HepG2 (cell line): ENCODE data around the gene FIS1. TPM values are rescaled to one million over a fixed set of nuclear protein-coding genes. Genes with fewer than 3 reads are reported as not detected.
A peak's percentile ranks its signal among the peaks of the same experiment; 100 is the strongest.

Source experiments
- ATAC-seq: fragments of 200-7000 bp; cut with Tn5 transposase; 3 replicates; pipeline ENCODE4 v1.9.1; 2020; ENCODE audit warnings: mild to moderate bottlenecking, moderate library complexity
- BruUV-seq: library from RNA; stranded (reverse); fragments of 400-500 nt; replicated peaks from 2 replicates; lab custom pipeline; 2021; lab: Mats Ljungman, UMichigan
- CTCF ChIA-PET: fragments of 300-600 bp; formaldehyde crosslinking; extraction: SDS; loops from one replicate; lab custom pipeline; 2021; ENCODE audit warnings: low total read pairs, inconsistent platforms, low intra/inter-chr PET ratio; lab: Yijun Ruan, JAX
- POLR2A ChIA-PET: fragments of 350-600 bp; sonication (Branson Sonifier 250); formaldehyde crosslinking; loops from one replicate; lab custom pipeline; 2020; ENCODE audit warnings: antibody characterized with exemption, inconsistent platforms; lab: Yijun Ruan, JAX
- DNase-seq: peaks from one replicate; pipeline ENCODE4 v3.0.0-alpha.2; 2015; ENCODE audit warnings: low spot score
- FAIRE-seq: peaks from 3 replicates; lab custom pipeline; 2011; peaks lifted over from hg19 to GRCh38; lab: Jason Lieb, UNC
- H2AFZ ChIP-seq: one replicate; pipeline ENCODE4 v1.6.1; 2011; ENCODE audit warnings: low read length, inconsistent platforms
- H3K27ac ChIP-seq: fragments of 300-600 bp; 3 replicates; pipeline ENCODE4 v1.8.0; 2011; ENCODE audit warnings: mixed run types, mild to moderate bottlenecking, mixed read lengths, low read length, inconsistent platforms; ENCODE audit not compliant: insufficient read depth; ENCODE audit errors: extremely low read length
- H3K27me3 ChIP-seq, 2 experiments: fragments of 200-600 bp in 1 of 2; 2 replicates in 1 of 2; 3 replicates in 1 of 2; pipeline versions ENCODE4 v1.6.0 to v1.8.0; 2011; ENCODE audit warnings: low read length in 2 of 2, mild to moderate bottlenecking in 2 of 2, moderate library complexity in 2 of 2, inconsistent platforms in 1 of 2; ENCODE audit not compliant: insufficient read depth in 2 of 2, control insufficient read depth in 1 of 2
- H3K36me3 ChIP-seq, 2 experiments: fragments of 200-600 bp in 1 of 2; replicated peaks in 1 of 2; 2 replicates in 1 of 2; 3 replicates in 1 of 2; pipeline versions ENCODE4 v1.5.1 to v1.8.0; 2011; ENCODE audit warnings: low read length in 2 of 2, inconsistent platforms in 1 of 2; ENCODE audit not compliant: insufficient read depth in 2 of 2, control insufficient read depth in 1 of 2
- H3K4me1 ChIP-seq: 2 replicates; pipeline ENCODE4 v1.5.1; 2012; ENCODE audit warnings: low read length, inconsistent platforms; ENCODE audit not compliant: insufficient read depth
- H3K4me2 ChIP-seq: 2 replicates; pipeline ENCODE4 v1.6.0; 2011; ENCODE audit warnings: low read depth, low read length, inconsistent platforms
- H3K4me3 ChIP-seq, 3 experiments: fragments of 200-600 bp in 1 of 3; sonication (generic), shearing (Covaris generic) in 1 of 3; replicated peaks in 1 of 3; 2 replicates each; pipeline ENCODE4 v1.5.1; 2011 to 2016; ENCODE audit warnings: low read length in 3 of 3, inconsistent platforms in 2 of 3, low read depth in 2 of 3, mild to moderate bottlenecking in 2 of 3, control low read depth in 1 of 3, mixed read lengths in 1 of 3; ENCODE audit not compliant: insufficient read depth in 1 of 3
- H3K79me2 ChIP-seq: one replicate; pipeline ENCODE4 v1.6.1; 2011; ENCODE audit warnings: low read length, inconsistent platforms; ENCODE audit not compliant: insufficient read depth
- H3K9ac ChIP-seq: 2 replicates; pipeline ENCODE4 v1.6.0; 2011; ENCODE audit warnings: mild to moderate bottlenecking, low read depth, low read length, inconsistent platforms; ENCODE audit not compliant: insufficient read depth
- H3K9me3 ChIP-seq: 2 replicates; pipeline ENCODE4 v1.5.1; 2012; ENCODE audit warnings: mild to moderate bottlenecking, low read length
- H4K20me1 ChIP-seq: 2 replicates; pipeline ENCODE4 v1.6.0; 2011; ENCODE audit warnings: inconsistent platforms, mild to moderate bottlenecking, low read length, moderate library complexity; ENCODE audit not compliant: insufficient read depth
- AGO1 ChIP-seq: fragments of 200-400 bp; formaldehyde crosslinking; IDR thresholded peaks from 2 replicates; pipeline ENCODE4 v1.6.1; 2017; ENCODE audit warnings: mild to moderate bottlenecking, low read depth, low read length, moderate library complexity; ENCODE audit not compliant: poor library complexity, severe bottlenecking
- AGO2 ChIP-seq: fragments of 200-400 bp; formaldehyde crosslinking; optimal IDR thresholded peaks from 2 replicates; pipeline ENCODE3; 2017; ENCODE audit warnings: mild to moderate bottlenecking, low read depth, low read length, moderate library complexity
- POLR2A ChIP-seq, 2 experiments: IDR thresholded peaks; 2 replicates each; pipeline ENCODE4 v1.6.1; 2011; ENCODE audit warnings: low read depth in 2 of 2, low read length in 2 of 2, mild to moderate bottlenecking in 1 of 2, moderate library complexity in 1 of 2; ENCODE audit not compliant: insufficient read depth in 1 of 2
- RBFOX2 ChIP-seq: fragments of 200-400 bp; formaldehyde crosslinking; IDR thresholded peaks from 2 replicates; pipeline ENCODE4 v1.6.1; 2017; ENCODE audit warnings: low read depth, mild to moderate bottlenecking, low read length
- ZBTB7B ChIP-seq: sonication (generic); formaldehyde crosslinking; IDR thresholded peaks from 2 replicates; pipeline ENCODE4 v1.4.0; 2020; ENCODE audit warnings: missing genetic modification reagents
- ZFP1 ChIP-seq: IDR thresholded peaks from 2 replicates; pipeline ENCODE4 v1.6.1; 2016
- ZNF891 ChIP-seq: sonication (generic); formaldehyde crosslinking; IDR thresholded peaks from 2 replicates; pipeline ENCODE4 v1.5.0; 2020; ENCODE audit warnings: mild to moderate bottlenecking, missing genetic modification reagents
- WGBS: methylation state at CpG from one replicate; pipeline ENCODE4 v1.1.6; 2017; ENCODE audit warnings: low lambda C conversion rate; 5-methylcytosine and 5-hydroxymethylcytosine counted together
- in situ Hi-C: cut with HindIII; loops from 2 replicates; pipeline ENCODE4 v1.10.0; 2017; ENCODE audit warnings: low pct_unique_long_range_greater_than_20kb; ENCODE audit not compliant: extremely low pct_ligation_motif_present
- intact Hi-C: fragments of 100-400 bp; cut with micrococcal nuclease; formaldehyde crosslinking; loops from one replicate; pipeline ENCODE4 v1.10.0; 2022; ENCODE audit not compliant: unreplicated experiment
- polyA plus RNA-seq, 8 experiments: library from polyadenylated mRNA; depleted of rRNA in 3 of 8; stranded (reverse) in 7 of 8; unstranded in 1 of 8; fragments of >200 nt; fragmentation: Illumina TruSeq in 4 of 8; extraction: Trizol in 4 of 8; gene quantifications; 2 replicates each; pipeline versions ENCODE4 v1.2.1 to v1.2.3, GENCODE V29; 2011 to 2016; ENCODE audit warnings: low read depth in 4 of 8, missing spikeins in 1 of 8, mixed read lengths in 1 of 8; ENCODE audit not compliant: insufficient read depth in 1 of 8
- total RNA-seq, 5 experiments: library from RNA; depleted of rRNA; stranded (reverse); fragments of >200 nt; fragmentation: Illumina TruSeq; extraction: Trizol; gene quantifications; 2 replicates each; pipeline ENCODE4 v1.2.3, GENCODE V29; 2016; ENCODE audit warnings: low read depth in 1 of 5
- TF ChIP-seq, protein P1 (sequence below): sonication (generic); formaldehyde crosslinking; IDR thresholded peaks from 2 replicates; pipeline ENCODE4 v1.4.0; 2020; ENCODE audit warnings: missing genetic modification reagents, mild to moderate bottlenecking, borderline replicate concordance
- TF ChIP-seq, protein P2 (sequence below): IDR thresholded peaks from 2 replicates; pipeline ENCODE4 v1.6.1; 2016; ENCODE audit warnings: low read depth, missing genetic modification reagents, missing compliant biosample characterization

FIS1 gene
- total and polyA plus RNA-seq, 2 of the 13 experiments (the other 11 are each of a cell fraction or from before 2014, with no cell fraction given), result 97.5 to 101 TPM

GRCh38 chr7:101206665-101207042 is 38.2 kb downstream of the FIS1 start:
- POLR2A ChIA-PET, result interaction anchor here (0.6 to 11.6 kb wide), 3 partner anchors 9 to 93 kb away, joined by 3 to 202 read pairs (median 6); partner anchors contain the start of genes CLDN15, PLOD3 and ZNHIT1
- H3K36me3 ChIP-seq, result peaks cover 12 to 23% of the 10 kb centered on the region in 2 experiments; a peak in 4 of 5 replicates
- FAIRE-seq, result no peak

DNA sequence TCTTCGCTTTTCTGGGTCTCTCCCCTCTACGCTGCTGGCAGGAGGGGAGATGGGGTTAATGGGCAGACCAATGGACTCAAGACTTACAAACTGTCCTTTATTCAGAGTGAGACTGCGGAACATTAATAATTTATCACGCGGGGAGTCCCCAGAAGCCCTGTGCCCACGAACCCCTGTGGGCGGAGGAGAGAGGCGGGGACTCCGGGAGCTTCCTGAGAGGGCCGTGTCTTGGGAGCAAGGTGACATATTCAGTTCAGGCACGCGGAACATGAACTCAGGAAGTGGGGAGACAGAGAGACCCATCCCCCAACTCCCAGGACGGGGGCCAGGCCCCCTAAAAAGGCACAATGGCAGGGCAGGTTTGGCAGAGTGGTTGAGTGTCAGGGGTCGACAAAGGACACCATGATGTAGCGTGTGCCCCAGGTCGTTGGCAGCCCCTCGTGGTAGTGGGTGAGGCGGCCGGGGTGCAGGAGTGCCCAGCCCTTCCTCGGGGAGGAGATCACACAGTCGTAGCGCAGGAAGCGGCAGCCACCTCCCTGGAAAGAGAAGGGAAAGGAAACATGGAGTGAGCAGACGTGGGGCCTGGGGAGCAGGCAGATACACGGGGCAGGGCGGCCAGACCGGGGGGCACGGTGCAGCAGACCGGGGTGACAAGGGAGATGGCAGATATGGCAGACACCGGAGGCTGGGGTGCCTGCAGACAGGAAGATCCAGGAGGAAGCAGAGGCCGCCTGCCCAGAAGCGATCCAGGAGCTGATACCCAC is 38.8 kb downstream of the FIS1 start:
- ChIA-PET POLR2A (interaction anchor here (0.6 to 11.6 kb wide), 4 partner anchors 9 to 93 kb away, joined by 3 to 202 read pairs (median 5); partner anchors contain the start of genes CLDN15, PLOD3 and ZNHIT1), CTCF (no interaction called here)
- TF ChIP-seq, protein P1, sequence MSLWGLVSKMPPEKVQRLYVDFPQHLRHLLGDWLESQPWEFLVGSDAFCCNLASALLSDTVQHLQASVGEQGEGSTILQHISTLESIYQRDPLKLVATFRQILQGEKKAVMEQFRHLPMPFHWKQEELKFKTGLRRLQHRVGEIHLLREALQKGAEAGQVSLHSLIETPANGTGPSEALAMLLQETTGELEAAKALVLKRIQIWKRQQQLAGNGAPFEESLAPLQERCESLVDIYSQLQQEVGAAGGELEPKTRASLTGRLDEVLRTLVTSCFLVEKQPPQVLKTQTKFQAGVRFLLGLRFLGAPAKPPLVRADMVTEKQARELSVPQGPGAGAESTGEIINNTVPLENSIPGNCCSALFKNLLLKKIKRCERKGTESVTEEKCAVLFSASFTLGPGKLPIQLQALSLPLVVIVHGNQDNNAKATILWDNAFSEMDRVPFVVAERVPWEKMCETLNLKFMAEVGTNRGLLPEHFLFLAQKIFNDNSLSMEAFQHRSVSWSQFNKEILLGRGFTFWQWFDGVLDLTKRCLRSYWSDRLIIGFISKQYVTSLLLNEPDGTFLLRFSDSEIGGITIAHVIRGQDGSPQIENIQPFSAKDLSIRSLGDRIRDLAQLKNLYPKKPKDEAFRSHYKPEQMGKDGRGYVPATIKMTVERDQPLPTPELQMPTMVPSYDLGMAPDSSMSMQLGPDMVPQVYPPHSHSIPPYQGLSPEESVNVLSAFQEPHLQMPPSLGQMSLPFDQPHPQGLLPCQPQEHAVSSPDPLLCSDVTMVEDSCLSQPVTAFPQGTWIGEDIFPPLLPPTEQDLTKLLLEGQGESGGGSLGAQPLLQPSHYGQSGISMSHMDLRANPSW, result no peak
- 0 out of 2 replicates have a peak, but pooled peaks have one; percentile 8 for TF ChIP-seq ZBTB7B (CRISPR knock-in tag)
- TF ChIP-seq, protein P2, sequence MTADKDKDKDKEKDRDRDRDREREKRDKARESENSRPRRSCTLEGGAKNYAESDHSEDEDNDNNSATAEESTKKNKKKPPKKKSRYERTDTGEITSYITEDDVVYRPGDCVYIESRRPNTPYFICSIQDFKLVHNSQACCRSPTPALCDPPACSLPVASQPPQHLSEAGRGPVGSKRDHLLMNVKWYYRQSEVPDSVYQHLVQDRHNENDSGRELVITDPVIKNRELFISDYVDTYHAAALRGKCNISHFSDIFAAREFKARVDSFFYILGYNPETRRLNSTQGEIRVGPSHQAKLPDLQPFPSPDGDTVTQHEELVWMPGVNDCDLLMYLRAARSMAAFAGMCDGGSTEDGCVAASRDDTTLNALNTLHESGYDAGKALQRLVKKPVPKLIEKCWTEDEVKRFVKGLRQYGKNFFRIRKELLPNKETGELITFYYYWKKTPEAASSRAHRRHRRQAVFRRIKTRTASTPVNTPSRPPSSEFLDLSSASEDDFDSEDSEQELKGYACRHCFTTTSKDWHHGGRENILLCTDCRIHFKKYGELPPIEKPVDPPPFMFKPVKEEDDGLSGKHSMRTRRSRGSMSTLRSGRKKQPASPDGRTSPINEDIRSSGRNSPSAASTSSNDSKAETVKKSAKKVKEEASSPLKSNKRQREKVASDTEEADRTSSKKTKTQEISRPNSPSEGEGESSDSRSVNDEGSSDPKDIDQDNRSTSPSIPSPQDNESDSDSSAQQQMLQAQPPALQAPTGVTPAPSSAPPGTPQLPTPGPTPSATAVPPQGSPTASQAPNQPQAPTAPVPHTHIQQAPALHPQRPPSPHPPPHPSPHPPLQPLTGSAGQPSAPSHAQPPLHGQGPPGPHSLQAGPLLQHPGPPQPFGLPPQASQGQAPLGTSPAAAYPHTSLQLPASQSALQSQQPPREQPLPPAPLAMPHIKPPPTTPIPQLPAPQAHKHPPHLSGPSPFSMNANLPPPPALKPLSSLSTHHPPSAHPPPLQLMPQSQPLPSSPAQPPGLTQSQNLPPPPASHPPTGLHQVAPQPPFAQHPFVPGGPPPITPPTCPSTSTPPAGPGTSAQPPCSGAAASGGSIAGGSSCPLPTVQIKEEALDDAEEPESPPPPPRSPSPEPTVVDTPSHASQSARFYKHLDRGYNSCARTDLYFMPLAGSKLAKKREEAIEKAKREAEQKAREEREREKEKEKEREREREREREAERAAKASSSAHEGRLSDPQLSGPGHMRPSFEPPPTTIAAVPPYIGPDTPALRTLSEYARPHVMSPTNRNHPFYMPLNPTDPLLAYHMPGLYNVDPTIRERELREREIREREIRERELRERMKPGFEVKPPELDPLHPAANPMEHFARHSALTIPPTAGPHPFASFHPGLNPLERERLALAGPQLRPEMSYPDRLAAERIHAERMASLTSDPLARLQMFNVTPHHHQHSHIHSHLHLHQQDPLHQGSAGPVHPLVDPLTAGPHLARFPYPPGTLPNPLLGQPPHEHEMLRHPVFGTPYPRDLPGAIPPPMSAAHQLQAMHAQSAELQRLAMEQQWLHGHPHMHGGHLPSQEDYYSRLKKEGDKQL (CRISPR knock-in tag), result no peak

More at GRCh38 chr7:101206665-101207042, 38.2 kb downstream of the FIS1 start:
- BruUV-seq, result no TSS peak
- no peak for ATAC-seq
- in situ Hi-C loops (no loop called here), intact Hi-C loops (no loop called here)
- Histone ChIP-seq H3K79me2 (no peaks in the 10 kb centered on the region), H3K27ac (no peak overlapping the region), H3K4me3 (no peak overlapping the region), H2AFZ (no peak overlapping the region), H3K4me2 (no peak overlapping the region), H3K4me1 (peaks cover 19% of the 10 kb centered on the region), H3K9me3 (no peaks in the 10 kb centered on the region), H4K20me1 (no peaks in the 10 kb centered on the region), H3K9ac (no peak overlapping the region), H3K27me3 (no peaks in the 10 kb centered on the region)
- CTCF ChIA-PET, result no interaction called here
- 94% methylated on average over 18 of the region's 19 CpGs for WGBS
- no peak for DNase-seq
- TF ChIP-seq ZFP1 (CRISPR knock-in tag) (no peak), RBFOX2 (0 out of 2 replicates have a peak, but pooled peaks have one; percentile 53), AGO2 (peak; percentile 6), POLR2A (IDR thresholded peaks at IDR 0.05; ENCODE audit: insufficient read depth in 1 of 2, low read depth in 2 of 2, low read length in 2 of 2) (peak in 1 of 2 experiments; percentile 43; a peak in 1 of 4 replicates), AGO1 (peak; percentile 71), ZNF891 (CRISPR knock-in tag) (no peak)

More for the DNA sequence above, 38.8 kb downstream of the FIS1 start:
- H3K9ac ChIP-seq, result no peak overlapping the region
- no peaks in the 10 kb centered on the region for H3K9me3 ChIP-seq
- peaks cover 19% of the 10 kb centered on the region for H3K4me1 ChIP-seq
- 97% methylated on average over 32 of the region's 32 CpGs for WGBS
- H3K36me3 ChIP-seq, result peaks cover 11 to 19% of the 10 kb centered on the region in 2 experiments; a peak in 4 of 5 replicates
- H3K79me2 ChIP-seq, result no peaks in the 10 kb centered on the region
- no peak overlapping the region for H3K4me2 ChIP-seq
- FAIRE-seq (no peak), DNase-seq (no peak), ATAC-seq (no peak)
- intact Hi-C loops, result no loop called here
- no peak overlapping the region for H2AFZ ChIP-seq
- H4K20me1 ChIP-seq, result no peaks in the 10 kb centered on the region
- no peak overlapping the region for H3K4me3 ChIP-seq
- H3K27ac ChIP-seq, result no peak overlapping the region
- BruUV-seq, result TSS peak; percentile 11
- no peaks in the 10 kb centered on the region for H3K27me3 ChIP-seq
- in situ Hi-C loops, result no loop called here
